Activated gamma-delta T cell treated with Interleukin-2 at 50 U/mL for 16 hours (primary cell): ENCODE measurements around the gene CNGA3.

Experiments used
- DNase-seq: peaks from one replicate; pipeline ENCODE4 v3.0.0-alpha.2; 2020

CNGA3 gene

DNA sequence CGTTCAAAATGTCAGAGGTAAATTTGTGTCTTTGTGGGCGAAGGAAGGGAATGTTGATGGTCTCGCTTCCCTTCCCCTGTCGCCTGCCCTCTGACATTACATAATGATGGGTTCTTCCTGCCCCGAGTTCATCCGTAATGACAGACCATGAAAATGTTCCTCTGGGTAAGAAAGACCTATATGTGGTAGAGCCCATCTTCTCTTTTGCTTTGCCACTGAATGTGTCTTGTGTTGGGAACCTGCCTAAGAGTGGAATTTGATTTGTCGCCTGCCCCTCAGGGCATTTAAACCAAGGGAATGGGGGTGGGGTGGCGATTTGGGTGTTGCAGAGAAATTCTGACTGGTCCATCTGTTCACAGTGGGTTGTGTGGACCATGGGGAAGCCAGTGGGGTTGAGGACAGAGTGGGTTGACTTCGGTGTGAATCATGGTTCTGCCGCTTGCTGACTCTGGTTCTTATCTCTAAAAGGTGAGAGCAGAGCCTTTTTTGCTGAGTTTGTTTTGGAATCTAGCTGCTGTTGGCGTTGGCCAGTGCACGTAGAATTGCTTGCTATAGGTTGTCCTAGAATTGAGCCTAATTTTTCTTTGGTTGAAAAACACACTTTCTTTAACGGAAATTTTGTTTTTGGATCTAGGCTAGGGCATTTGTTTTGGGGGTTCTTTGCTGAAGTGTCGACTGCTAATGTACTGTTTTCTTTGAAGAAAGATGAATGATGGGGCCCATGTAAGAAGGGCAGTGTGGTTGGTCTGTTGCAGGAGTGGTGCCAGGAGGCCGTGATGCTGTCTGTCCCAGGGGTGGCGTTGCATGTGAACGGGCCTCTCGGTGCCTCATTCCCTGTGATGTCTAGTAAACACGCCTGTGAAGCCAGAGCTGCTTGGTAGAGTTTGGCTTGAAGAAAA lies 99.7 kb downstream of the CNGA3 start:
- no peak for DNase-seq

DNA sequence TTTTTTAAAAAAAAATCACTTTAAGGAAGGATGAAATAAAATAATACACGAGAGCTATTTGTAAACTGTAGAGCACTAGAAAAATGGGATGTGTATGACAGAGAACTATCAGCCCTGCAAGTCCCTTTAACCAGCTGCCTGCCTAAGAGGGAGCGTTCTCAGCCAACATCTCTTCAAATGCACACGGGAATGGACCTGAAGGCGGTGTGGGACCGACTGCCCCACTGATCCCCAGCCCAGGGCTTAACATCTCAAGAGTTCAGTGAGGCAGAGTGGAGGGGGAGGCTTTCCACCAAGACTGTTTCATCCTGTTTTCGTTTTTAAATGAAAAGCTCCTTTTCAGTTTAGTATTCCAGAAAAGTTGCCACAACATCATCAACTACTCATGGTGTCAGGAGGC lies 100.6 kb downstream of the CNGA3 start:
- DNase-seq, result no peak
